Measurements from ENCODE around the gene QSER1. TPM values are rescaled to one million over a fixed set of nuclear protein-coding genes. Genes with fewer than 3 reads are reported as not detected.
A peak's percentile ranks its signal among the peaks of the same experiment; 100 is the strongest.

QSER1 gene
- total RNA-seq, 1 donor from 2014 or later: 75.3 TPM

- Mint-ChIP-seq H3K36me3 (ENCODE audit: unreplicated experiment) (no peaks in the 10 kb centered on the region), H3K4me3 (ENCODE audit: unreplicated experiment) (peak overlapping the region; percentile 95)
- DNase-seq: no peak
Observed at GRCh38 chr11:32890843-32891656, 1.6 kb upstream of the QSER1 start.

DNA sequence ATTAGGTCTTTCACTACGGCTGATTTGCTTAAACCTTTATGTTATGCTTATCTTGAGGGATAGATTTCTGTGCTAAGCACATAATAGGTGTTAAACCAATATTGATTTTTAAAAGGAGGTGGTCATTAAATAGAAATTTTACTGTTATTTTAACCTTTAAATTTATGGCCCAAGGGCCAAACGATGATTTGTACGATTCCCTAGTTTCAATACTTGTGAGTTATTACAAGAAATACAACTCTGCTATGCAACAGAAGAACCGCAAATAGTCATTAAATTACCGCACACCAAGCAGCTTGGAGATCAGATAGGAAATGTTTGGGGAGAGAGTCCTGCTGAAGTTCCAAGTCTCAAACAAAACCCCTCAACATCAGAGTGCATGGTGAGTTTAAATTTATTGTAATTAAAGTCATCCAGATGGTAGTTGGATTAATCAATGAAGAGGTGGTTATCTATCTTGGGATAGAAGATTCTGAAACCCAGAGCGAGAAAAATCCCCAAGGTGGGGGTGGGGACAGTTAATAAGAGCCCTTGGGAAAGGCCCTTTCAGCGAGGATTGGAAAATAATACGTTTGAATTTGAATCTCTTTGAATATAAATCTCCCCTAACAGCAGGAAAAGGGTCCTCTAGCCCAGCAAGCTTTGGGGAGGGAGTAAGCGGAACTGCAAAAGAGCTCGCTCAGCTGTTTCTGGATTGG lies 805 bp upstream of the QSER1 start:
- Mint-ChIP-seq H3K27me3 (ENCODE audit: unreplicated experiment) (peaks cover 18% of the 10 kb centered on the region), H3K4me1 (ENCODE audit: low read depth, unreplicated experiment) (peaks cover 14% of the 10 kb centered on the region), H3K36me3 (ENCODE audit: unreplicated experiment) (no peaks in the 10 kb centered on the region), H3K9me3 (ENCODE audit: unreplicated experiment) (peaks cover 25% of the 10 kb centered on the region), H3K4me3 (ENCODE audit: unreplicated experiment) (peak overlapping the region; percentile 95), H3K27ac (ENCODE audit: unreplicated experiment) (peak overlapping the region; percentile 98)
- no peak for TF ChIP-seq CTCF (IDR thresholded peaks at IDR 0.05; ENCODE audit: partially characterized antibody, unreplicated experiment)
- no peak for DNase-seq

More at GRCh38 chr11:32890843-32891656, 1.6 kb upstream of the QSER1 start:
- no peak for TF ChIP-seq CTCF (IDR thresholded peaks at IDR 0.05; ENCODE audit: partially characterized antibody, unreplicated experiment)
- Mint-ChIP-seq H3K9me3 (ENCODE audit: unreplicated experiment) (peaks cover 25% of the 10 kb centered on the region), H3K27ac (ENCODE audit: unreplicated experiment) (peak overlapping the region; percentile 98), H3K4me1 (ENCODE audit: low read depth, unreplicated experiment) (peaks cover 13% of the 10 kb centered on the region), H3K27me3 (ENCODE audit: unreplicated experiment) (peaks cover 18% of the 10 kb centered on the region)

DNA sequence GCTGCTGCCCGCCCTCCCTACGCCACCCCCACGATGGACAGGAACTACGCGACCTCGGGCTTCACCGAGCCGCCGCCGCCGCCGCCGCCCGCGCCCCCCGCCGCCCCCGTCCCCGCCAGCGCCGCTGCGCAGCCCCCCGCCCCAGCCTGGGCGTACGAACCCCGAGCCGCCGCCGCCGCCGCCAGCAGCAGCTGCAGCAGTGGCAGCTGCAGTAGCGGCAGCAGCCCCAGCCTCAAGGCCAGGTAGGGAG lies 407 bp downstream of the QSER1 start:
- Mint-ChIP-seq H3K4me1 (ENCODE audit: low read depth, unreplicated experiment) (peaks cover 20% of the 10 kb centered on the region), H3K9me3 (ENCODE audit: unreplicated experiment) (peaks cover 25% of the 10 kb centered on the region), H3K27ac (ENCODE audit: unreplicated experiment) (no peak overlapping the region), H3K4me3 (ENCODE audit: unreplicated experiment) (no peak overlapping the region), H3K36me3 (ENCODE audit: unreplicated experiment) (no peaks in the 10 kb centered on the region), H3K27me3 (ENCODE audit: unreplicated experiment) (peaks cover 22% of the 10 kb centered on the region)
- no peak for DNase-seq
- TF ChIP-seq CTCF (IDR thresholded peaks at IDR 0.05; ENCODE audit: partially characterized antibody, unreplicated experiment): no peak

- Mint-ChIP-seq H3K27ac (ENCODE audit: unreplicated experiment) (peak overlapping the region; percentile 100), H3K4me3 (ENCODE audit: unreplicated experiment) (peak overlapping the region; percentile 94), H3K27me3 (ENCODE audit: unreplicated experiment) (peaks cover 22% of the 10 kb centered on the region), H3K9me3 (ENCODE audit: unreplicated experiment) (peaks cover 25% of the 10 kb centered on the region), H3K36me3 (ENCODE audit: unreplicated experiment) (no peaks in the 10 kb centered on the region), H3K4me1 (ENCODE audit: low read depth, unreplicated experiment) (peaks cover 21% of the 10 kb centered on the region)
- TF ChIP-seq CTCF (IDR thresholded peaks at IDR 0.05; ENCODE audit: partially characterized antibody, unreplicated experiment): peak; percentile 31
- peak; percentile 86 for DNase-seq
Observed at GRCh38 chr11:32893343-32894148, 935 bp downstream of the QSER1 start.
